ENCODE measurements around the gene MOK.

MOK gene

DNA sequence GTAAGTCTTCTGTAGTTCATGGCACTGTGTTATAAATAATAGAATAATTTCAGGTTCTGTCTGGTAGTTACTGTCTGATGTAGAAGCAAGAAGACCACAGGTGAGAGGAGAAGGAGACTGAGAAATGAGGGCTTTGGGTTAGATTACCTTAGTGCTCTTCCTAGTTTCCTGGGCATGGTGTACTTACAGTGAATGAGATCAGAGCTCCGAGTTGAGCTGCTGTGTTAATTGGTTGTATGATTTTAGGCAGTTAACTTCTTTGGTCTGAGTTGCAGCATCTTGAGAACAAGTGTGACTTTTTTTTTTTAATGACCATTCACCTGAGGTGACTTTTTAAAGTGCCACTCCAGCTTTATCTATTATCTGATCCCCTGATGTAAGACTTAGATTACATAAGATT lies 123.8 kb downstream of the MOK start:
- DNase-seq (ENCODE audit: low spot score): no peak

DNA sequence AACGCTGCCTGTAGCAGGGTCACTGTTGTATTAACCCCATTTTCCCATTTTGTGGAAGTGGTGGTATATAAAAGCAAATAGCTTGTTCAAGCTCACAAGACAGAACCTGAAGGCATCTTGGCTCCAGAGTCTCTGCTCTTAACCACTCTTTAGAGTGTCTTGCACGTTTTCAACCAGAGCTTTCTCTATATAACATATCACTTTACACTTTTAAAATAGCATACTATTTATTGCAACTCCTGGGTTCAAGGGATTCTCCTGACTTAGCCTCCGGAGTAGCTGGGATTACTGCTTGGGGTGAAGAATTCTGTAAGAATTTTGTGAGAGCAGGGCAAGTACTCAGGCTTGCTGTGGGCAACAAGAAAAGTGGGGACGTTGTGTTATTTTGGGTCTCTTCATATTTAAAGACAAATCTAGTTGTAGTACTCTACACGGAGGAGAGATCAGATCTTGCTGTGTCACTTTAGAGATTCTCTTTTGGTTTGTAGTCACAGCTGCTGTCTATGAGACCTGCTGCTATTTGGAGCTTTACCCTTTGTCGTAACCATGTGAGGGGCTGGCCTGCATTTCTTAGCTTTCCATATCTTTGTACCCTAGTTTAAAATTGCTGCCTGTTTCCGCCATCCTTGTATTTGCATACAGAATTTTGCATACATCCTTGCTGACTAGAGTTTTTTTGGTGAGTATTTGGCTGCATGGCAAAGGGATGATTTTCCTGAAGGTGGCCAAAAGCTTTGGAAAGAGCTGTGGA lies 124.5 kb downstream of the MOK start:
- no peak for DNase-seq (ENCODE audit: low spot score)

All from hematopoietic multipotent progenitor cell treated with erythropoietin and hydrocortisone succinate and interleukin-3 and kit ligand, for 15 days (in vitro differentiated cells).